ENCODE results near the gene POM121C.
"Not testable (repeated sequence)": the region's sequence is repeated elsewhere in the genome, so short reads cannot be mapped to it uniquely, and the experiment has no call there.

GRCh38 chr7:75374519-75375317, 111.4 kb downstream of the POM121C start:
- TF ChIP-seq CTCF (IDR thresholded peaks at IDR 0.05); POLR2AphosphoS5 (IDR thresholded peaks at IDR 0.05; ENCODE audit: low read depth, low read length); SIN3A (IDR thresholded peaks at IDR 0.05; ENCODE audit: borderline replicate concordance, insufficient read depth, low read depth, low read length): not testable (repeated sequence)
